HepG2 (cell line): ENCODE data around the gene NELFB. TPM values are rescaled to one million over a fixed set of nuclear protein-coding genes. Genes with fewer than 3 reads are reported as not detected.

Experiments
- ATF7 ChIP-seq, 2 experiments: fragments of 450-650 bp in 1 of 2; sonication (generic) in 1 of 2; formaldehyde crosslinking in 1 of 2; IDR thresholded peaks; 2 replicates each; pipeline versions ENCODE4 v1.4.0 to v1.6.1; 2016 to 2020; ENCODE audit warnings: antibody characterized with exemption in 1 of 2, mild to moderate bottlenecking in 1 of 2, missing genetic modification reagents in 1 of 2
- CTCF ChIP-seq: sonication (generic); formaldehyde crosslinking; IDR thresholded peaks from 2 replicates; pipeline ENCODE4 v1.5.0; 2020; ENCODE audit warnings: mild to moderate bottlenecking, missing genetic modification reagents, moderate library complexity
- HDAC2 ChIP-seq: sonication (generic); formaldehyde crosslinking; IDR thresholded peaks from 2 replicates; pipeline ENCODE4 v1.4.0; 2020; ENCODE audit warnings: missing genetic modification reagents
- MAX ChIP-seq: IDR thresholded peaks from 2 replicates; pipeline ENCODE4 v1.6.1; 2012; ENCODE audit warnings: inconsistent platforms
- NR2F2 ChIP-seq: IDR thresholded peaks from 2 replicates; pipeline ENCODE4 v1.6.1; 2012; ENCODE audit warnings: low read depth, inconsistent platforms, borderline replicate concordance
- NR3C1 ChIP-seq: sonication (generic); formaldehyde crosslinking; IDR thresholded peaks from 2 replicates; pipeline ENCODE4 v1.4.0; 2020; ENCODE audit warnings: missing genetic modification reagents
- PAXIP1 ChIP-seq: sonication (generic); formaldehyde crosslinking; conservative IDR thresholded peaks from 2 replicates; pipeline ENCODE4 v1.4.0; 2020; ENCODE audit warnings: mild to moderate bottlenecking, missing genetic modification reagents, moderate library complexity
- SP1 ChIP-seq, 2 experiments: fragments of 450-650 bp in 1 of 2; sonication (generic) in 1 of 2; formaldehyde crosslinking in 1 of 2; IDR thresholded peaks; 2 replicates each; pipeline versions ENCODE4 v1.4.0 to v1.6.1; 2016 to 2020; ENCODE audit warnings: missing genetic modification reagents in 1 of 2
- TAF15 ChIP-seq: fragments of 200-400 bp; formaldehyde crosslinking; IDR thresholded peaks from one replicate; pipeline ENCODE4 v1.6.1; 2018; ENCODE audit warnings: mild to moderate bottlenecking, low read depth, low read length; ENCODE audit not compliant: poor library complexity, severe bottlenecking
- U2AF1 ChIP-seq: fragments of 200-400 bp; formaldehyde crosslinking; optimal IDR thresholded peaks from 2 replicates; pipeline ENCODE3; 2017; ENCODE audit warnings: mild to moderate bottlenecking, low read depth, low read length
- ZBTB14 ChIP-seq: sonication (generic); formaldehyde crosslinking; IDR thresholded peaks from 2 replicates; pipeline ENCODE4 v1.4.0; 2020; ENCODE audit warnings: missing genetic modification reagents
- ZFP36 ChIP-seq: fragments of 150-350 bp; IDR thresholded peaks from 2 replicates; pipeline ENCODE4 v1.6.1; 2018; ENCODE audit warnings: borderline replicate concordance, low read length, low read depth; ENCODE audit not compliant: partially characterized antibody
- ZFY ChIP-seq: sonication (generic); formaldehyde crosslinking; IDR thresholded peaks from 2 replicates; pipeline ENCODE4 v1.4.0; 2020; ENCODE audit warnings: missing genetic modification reagents
- ZMYM4 ChIP-seq: sonication (generic); formaldehyde crosslinking; IDR thresholded peaks from 2 replicates; pipeline ENCODE4 v1.8.1; 2023; ENCODE audit warnings: mild to moderate bottlenecking, missing genetic modification reagents
- ZNF253 ChIP-seq: sonication (generic); formaldehyde crosslinking; IDR thresholded peaks from 2 replicates; pipeline ENCODE4 v1.8.0; 2022; ENCODE audit warnings: mild to moderate bottlenecking, missing genetic modification reagents, borderline replicate concordance
- ZNF260 ChIP-seq: sonication (generic); formaldehyde crosslinking; IDR thresholded peaks from 2 replicates; pipeline ENCODE4 v1.4.0; 2020; ENCODE audit warnings: missing genetic modification reagents, low read depth, mild to moderate bottlenecking, borderline replicate concordance
- ZNF44 ChIP-seq: sonication (generic); formaldehyde crosslinking; IDR thresholded peaks from 2 replicates; pipeline ENCODE4 v1.5.1; 2020; ENCODE audit warnings: mild to moderate bottlenecking, missing genetic modification reagents
- ZNF775 ChIP-seq: sonication (generic); formaldehyde crosslinking; IDR thresholded peaks from 2 replicates; pipeline ENCODE4 v1.4.0; 2020; ENCODE audit warnings: missing genetic modification reagents, mild to moderate bottlenecking, moderate library complexity, borderline replicate concordance
- ZNF780A ChIP-seq: sonication (generic); formaldehyde crosslinking; IDR thresholded peaks from 2 replicates; pipeline ENCODE4 v1.8.0; 2022; ENCODE audit warnings: mild to moderate bottlenecking, missing genetic modification reagents, moderate library complexity
- ZZZ3 ChIP-seq: sonication (generic); formaldehyde crosslinking; IDR thresholded peaks from 2 replicates; pipeline ENCODE4 v1.4.0; 2020; ENCODE audit warnings: missing genetic modification reagents, mild to moderate bottlenecking, borderline replicate concordance
- polyA plus RNA-seq, 8 experiments: library from polyadenylated mRNA; depleted of rRNA in 3 of 8; stranded (reverse) in 7 of 8; unstranded in 1 of 8; fragments of >200 nt; fragmentation: Illumina TruSeq in 4 of 8; extraction: Trizol in 4 of 8; gene quantifications; 2 replicates each; pipeline versions ENCODE4 v1.2.1 to v1.2.3, GENCODE V29; 2011 to 2016; ENCODE audit warnings: low read depth in 4 of 8, missing spikeins in 1 of 8, mixed read lengths in 1 of 8; ENCODE audit not compliant: insufficient read depth in 1 of 8
- total RNA-seq, 5 experiments: library from RNA; depleted of rRNA; stranded (reverse); fragments of >200 nt; fragmentation: Illumina TruSeq; extraction: Trizol; gene quantifications; 2 replicates each; pipeline ENCODE4 v1.2.3, GENCODE V29; 2016; ENCODE audit warnings: low read depth in 1 of 5
- TF ChIP-seq, protein P1 (sequence below): sonication (generic); formaldehyde crosslinking; IDR thresholded peaks from 2 replicates; pipeline ENCODE4 v1.4.0; 2020; ENCODE audit warnings: missing genetic modification reagents

Gene NELFB
- total and polyA plus RNA-seq, 2 of the 13 experiments (the other 11 are each of a cell fraction or from before 2014, with no cell fraction given), result 26.5 to 45.8 TPM

- TF ChIP-seq TAF15, result no peak
- TF ChIP-seq ZNF780A (CRISPR knock-in tag), result no peak
- no peak for TF ChIP-seq ZNF260 (CRISPR knock-in tag)
- TF ChIP-seq NR3C1 (CRISPR knock-in tag), result no peak
- no peak for TF ChIP-seq NR2F2
- 0 out of 2 replicates have a peak, but pooled peaks have one; percentile 11 for TF ChIP-seq HDAC2 (CRISPR knock-in tag)
- peak; percentile 79 for TF ChIP-seq MAX
- TF ChIP-seq, protein P1, sequence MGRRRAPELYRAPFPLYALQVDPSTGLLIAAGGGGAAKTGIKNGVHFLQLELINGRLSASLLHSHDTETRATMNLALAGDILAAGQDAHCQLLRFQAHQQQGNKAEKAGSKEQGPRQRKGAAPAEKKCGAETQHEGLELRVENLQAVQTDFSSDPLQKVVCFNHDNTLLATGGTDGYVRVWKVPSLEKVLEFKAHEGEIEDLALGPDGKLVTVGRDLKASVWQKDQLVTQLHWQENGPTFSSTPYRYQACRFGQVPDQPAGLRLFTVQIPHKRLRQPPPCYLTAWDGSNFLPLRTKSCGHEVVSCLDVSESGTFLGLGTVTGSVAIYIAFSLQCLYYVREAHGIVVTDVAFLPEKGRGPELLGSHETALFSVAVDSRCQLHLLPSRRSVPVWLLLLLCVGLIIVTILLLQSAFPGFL (CRISPR knock-in tag), result no peak
- no peak for TF ChIP-seq ZNF253 (CRISPR knock-in tag)
- no peak for TF ChIP-seq ZZZ3
- no peak for TF ChIP-seq CTCF (CRISPR knock-in tag)
- TF ChIP-seq ZNF44 (CRISPR knock-in tag), result no peak
- peak; percentile 10; the same call in 1 of the 2 replicates for TF ChIP-seq PAXIP1
- TF ChIP-seq ZFP36, result no peak
- no peak for TF ChIP-seq ZBTB14
- no peak for TF ChIP-seq ZMYM4 (CRISPR knock-in tag)
- TF ChIP-seq ATF7 (IDR thresholded peaks at IDR 0.05), result no peak
- no peak for TF ChIP-seq ATF7 (CRISPR knock-in tag; IDR thresholded peaks at IDR 0.05)
- peak; percentile 15; the same call in 1 of the 2 replicates for TF ChIP-seq ZFY (CRISPR knock-in tag)
- no peak for TF ChIP-seq SP1 (IDR thresholded peaks at IDR 0.05)
- TF ChIP-seq SP1 (CRISPR knock-in tag; IDR thresholded peaks at IDR 0.05), result no peak
- no peak for TF ChIP-seq ZNF775 (CRISPR knock-in tag)
- TF ChIP-seq U2AF1, result no peak
These were observed 21.6 kb downstream of the NELFB start (continued) for GRCh38 chr9:137276473-137277328.
